ENCODE data around the gene DOCK9.
"Not testable (repeated sequence)": the region's sequence is repeated elsewhere in the genome, so short reads cannot be mapped to it uniquely, and the experiment has no call there.

DOCK9 gene

DNA sequence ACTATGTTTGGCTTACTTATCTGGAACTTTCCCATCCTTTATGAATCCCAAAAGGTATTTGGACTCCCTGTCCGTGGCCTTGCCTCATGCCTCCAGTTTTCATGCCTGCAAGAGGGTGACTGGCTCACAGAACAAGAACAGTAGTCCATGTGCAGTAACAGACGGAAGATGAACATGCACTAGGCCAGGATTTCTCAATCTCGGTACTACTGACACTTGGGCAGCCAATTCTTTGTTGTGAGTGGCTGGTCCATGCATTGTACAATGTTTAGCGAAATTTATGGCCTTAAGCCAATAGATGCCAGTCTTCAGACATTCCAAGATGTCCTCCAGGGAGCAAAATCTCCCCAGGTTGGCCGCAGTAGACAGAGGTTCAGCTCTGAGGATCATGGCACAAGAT lies 61.9 kb downstream of the DOCK9 start:
- no peak for DNase-seq

DNA sequence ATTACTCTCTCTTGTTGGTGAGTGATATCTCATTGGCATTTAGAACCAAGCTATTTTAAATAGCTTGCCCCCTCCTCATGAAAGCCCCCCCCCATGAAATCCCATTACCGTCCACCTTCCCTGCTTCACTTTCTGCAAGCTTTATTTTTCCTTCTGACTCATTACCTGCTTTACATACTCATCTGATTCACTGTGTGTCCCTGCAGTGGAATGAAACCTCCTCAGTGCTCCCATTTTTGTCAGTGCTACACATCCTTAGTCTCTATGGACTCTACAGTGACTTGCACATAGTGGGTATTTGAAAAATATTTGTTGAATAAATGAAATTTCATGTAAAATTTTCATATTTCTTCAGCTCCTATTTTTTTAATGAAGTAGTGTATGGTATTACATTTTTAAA lies 62.3 kb downstream of the DOCK9 start:
- DNase-seq: no peak

DNA sequence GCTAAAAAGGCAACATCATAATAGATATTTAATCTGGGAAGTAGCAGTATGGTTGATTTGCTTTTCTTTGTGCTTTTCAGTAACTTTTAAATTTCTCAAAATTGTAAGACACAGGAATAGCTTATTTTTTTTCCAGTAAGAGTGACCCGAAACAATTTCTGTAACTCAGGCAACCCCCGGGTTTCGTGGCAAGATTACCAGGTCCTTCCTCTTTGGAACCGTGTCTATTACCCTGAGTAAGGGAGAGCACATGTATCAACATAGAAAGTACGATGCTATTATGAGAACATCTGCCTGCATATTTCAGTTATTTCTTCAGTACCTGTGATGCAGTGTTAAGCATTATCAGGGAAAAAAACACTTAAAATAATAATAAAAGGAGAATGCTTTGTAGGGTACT lies 64.1 kb downstream of the DOCK9 start:
- DNase-seq: no peak

DNA sequence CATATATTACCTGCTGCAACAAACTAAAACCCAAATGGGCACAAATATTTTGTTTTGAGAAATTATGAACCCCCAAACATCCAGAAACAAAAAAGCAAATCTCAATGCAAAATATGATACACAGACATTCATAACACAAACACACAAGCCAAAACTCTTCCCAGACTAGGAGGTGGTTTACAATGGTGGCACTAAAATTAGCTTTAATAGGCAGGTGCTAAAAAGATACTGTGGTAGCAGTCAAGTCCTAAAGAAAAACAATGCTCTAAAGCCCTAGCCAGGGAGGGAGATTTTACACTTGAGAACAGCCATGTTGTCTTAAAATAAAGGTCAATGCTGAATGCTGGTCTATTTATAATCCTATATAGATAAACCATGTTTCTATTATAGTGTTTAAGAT lies 65.0 kb downstream of the DOCK9 start:
- DNase-seq: no peak

DNA sequence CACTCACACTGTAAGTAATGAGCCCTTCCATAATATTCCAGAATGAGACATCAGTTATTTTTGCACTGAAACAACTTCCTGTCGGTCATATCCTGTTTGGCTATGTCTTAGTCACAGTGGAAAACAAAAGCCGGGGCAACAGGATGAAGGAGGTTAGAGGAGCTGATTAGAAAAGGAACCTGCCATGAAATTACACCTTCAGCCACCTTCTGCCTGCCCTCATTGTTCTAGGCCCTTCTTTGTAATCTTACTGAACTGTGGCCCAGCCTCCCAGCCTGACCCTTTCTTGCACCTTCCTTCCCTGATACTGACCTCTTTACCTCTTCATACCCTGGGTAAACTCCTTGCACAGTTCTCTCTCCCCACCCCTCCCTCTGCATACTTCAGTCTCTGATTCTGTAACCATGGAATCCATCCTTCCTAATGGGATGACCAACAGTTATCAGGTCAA lies 67.3 kb downstream of the DOCK9 start:
- peak; percentile 21 for DNase-seq

DNA sequence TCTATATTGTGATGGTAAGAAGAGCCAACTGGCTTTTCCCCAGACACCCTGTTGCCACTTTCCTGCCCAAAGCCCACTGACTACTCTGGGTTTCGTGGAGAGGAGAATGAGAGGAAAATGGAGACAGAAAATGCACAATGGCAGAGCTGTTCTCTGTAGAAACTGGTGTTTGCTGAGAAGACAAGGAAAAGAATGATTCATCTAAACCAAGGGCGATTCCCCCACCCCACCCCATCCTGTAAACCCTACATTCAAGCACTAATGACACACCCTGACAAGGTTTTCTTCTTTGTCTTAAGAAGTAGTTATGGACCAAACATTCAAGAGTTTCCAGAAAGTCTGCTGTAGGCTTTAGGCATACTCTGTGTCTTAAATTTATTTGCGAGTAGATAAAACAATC lies 68.8 kb downstream of the DOCK9 start:
- DNase-seq: no peak

DNA sequence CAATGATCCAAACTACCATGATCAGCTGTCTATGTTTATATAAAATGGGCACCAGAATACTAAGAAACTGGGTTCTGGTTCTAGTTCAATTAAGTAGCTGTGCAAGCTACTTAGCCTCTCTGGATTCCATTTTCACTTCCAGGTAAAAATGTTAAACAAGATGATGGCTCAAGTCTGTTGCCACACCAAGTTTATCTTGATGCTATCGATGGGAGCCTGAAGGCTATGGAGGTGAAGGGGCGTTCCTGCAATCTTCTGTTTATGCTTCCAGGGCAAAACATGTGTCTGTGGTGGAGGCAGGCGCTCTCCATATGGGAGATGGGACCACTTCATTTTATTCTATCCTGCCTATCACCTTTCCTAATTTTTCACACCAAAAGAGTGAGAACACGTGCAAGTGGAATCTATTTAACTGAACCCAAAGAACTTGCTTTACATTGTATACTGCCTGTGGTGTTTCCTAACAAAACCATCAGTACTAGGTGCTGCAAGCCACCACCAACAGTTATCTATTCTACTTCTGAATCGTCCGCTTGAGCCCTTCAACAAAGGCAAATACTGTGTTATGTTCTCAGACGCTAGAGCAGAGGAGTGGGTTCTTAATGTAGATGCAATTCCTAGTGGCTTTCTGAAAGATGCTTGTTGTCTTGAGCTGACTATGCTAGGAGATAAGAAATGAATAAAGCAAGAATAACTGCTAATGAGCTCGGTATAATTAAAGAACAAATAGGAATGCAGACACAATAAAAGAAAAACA lies 70.9 kb downstream of the DOCK9 start:
- no peak for DNase-seq

DNA sequence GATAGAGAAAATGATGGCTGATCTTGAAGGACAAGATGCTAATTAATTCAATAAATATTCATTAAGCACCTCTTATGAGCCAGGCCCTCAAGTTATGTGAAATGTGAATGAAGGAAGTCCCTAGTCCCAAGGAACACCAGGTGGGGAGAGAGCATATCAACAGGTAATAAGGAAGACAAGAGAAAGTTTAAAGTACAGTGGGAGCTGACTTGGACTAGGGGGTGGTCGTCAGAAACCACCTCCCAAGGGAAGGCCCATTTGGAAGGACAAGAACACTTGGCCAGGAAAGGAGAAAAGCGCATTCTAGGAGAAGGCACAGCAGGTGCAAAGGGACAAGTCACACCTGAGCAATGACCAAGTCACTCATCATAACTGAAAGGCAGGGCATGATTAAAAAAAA lies 72.7 kb downstream of the DOCK9 start:
- DNase-seq: no peak

DNA sequence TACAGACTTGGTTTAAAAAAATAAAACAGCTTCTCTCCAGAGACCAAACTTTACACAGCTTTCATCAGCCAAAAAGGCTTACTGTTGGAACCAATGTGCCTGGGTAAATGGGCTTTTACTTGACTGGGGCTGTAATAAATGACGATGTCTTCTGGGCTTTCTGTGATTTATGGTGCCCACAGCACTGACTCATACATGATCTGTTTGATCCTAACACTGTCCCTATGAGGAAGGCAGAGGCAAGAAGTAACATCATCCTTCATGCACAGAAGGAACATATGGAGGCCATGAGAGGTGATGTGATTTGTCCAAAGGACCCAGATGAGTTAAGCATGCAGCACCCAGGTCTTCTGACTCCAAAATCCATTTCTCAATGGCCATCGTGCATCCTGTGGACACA lies 77.4 kb downstream of the DOCK9 start:
- no peak for DNase-seq

DNA sequence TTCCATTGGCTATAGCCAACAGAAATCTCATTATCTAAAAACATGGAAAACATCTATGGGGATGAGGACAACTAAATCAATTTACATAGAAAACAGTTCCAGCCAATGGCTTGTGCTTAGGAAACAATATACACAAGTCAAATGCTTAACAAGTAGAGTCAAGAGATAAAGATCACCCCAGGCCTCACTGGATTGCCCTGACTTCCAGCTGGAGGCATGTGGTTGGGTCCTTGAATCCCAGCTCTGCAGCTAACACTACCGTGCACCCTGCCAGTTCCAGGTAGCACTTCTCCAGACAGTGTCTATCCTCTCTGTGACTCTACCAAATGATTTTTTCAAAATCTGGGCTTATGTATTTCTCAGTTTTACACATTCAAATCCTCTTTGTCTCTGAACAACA lies 80.2 kb downstream of the DOCK9 start:
- DNase-seq: no peak

DNA sequence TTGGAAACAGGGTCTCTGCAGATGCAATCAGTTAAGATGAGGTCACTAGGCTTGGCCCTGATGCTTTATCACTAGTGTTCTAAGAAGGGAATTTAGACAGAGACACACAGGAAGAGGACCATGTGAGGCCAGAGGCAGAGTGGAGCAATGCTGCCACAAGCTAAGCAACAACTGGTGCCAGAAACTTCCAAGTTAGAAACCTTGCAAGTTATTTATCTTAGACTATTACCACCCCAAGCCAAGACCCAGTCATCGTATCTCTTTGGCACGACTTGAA lies 81.1 kb downstream of the DOCK9 start:
- DNase-seq: no peak

DNA sequence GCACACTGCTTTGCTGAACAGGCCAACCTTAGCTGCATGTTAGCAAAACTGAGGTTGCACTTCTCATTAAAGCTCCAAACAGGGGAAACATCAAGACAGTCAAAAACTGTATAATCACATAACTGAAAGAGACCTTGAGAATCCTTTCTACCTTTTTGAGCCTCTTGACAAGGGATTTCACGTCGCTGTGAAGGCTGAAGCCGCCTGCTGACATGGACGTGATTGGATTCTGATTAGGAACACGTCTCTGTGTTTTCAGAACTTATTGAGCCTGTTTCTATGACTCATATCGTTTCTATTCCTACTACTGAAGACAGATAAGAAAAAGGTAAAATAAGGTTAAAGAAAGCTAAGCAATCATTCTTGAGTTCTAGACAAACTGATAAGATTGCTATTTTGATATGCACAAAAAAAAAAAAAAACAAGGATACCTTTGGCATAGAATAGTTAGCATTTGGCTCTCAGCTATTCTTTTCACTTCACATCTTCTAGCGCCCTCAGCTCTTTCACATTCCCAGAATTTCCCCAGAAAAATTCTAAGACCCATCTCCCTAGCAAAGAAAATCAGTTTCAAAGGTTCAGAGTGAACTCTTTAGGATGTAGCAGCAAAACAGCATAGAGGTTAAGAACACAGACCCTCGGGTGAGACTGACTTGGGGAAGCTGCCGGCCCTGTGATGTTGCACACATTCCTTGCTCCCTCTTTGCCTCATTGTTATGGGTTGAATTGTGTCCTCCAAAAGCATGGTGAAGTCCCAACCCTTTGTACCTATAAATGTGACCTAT lies 81.6 kb downstream of the DOCK9 start:
- no peak for DNase-seq

DNA sequence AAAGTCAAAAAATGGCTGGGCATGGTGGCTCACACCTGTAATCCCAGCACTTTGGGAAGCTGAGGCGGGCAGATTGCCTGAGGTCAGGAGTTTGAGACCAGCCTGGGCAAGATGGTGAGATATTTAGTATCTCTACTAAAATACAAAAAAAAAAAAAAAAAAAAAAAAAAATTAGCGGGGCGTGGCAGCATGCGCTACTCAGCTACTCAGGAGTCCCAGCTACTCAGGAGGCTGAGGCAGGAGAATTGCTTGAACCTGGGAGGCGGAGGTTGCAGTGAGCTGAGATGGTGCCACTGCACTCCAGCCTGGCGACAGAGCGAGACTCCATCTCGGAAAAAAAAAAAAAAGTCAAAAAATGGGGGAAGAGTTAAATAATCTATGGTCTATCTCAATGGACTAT lies 83.0 kb downstream of the DOCK9 start:
- not testable (repeated sequence) for DNase-seq

DNA sequence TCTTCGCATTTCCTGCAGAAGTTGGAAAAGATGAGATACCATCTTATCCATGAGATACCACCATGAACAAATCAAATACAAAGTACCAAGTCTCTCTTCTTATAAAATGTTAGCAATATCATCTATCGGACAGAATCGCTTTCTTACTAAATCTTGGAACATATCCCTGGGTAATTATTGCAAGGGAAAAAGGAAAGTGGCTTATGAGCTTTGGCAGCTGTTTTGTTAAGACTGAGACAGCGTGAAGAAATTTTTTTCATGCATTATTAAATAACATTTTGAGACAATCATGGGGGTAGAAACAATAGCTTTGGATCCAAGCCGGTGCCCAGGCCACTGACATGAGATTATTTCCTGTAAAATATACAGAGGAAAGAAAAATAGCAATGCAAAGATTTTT lies 84.5 kb downstream of the DOCK9 start:
- DNase-seq: no peak

DNA sequence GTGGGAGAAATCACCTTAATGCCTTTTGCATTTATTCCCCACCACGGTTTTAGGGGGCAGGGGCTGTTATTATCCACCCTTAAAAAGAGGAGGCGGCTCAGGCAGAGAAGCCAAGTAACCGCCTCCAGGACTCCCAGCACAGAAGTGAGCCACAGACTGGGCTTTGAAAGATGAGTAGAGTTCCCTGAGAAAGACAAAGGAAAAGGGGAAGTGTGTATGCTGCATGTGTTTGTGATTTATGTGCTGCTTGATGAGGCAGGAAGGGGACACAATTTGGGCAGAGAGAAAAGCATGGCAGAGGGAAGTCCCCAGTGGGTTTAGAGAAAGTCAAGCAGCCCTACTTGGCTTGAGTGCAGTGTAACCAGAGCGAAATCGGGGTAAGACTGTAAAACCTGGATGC lies 85.0 kb downstream of the DOCK9 start:
- no peak for DNase-seq

DNA sequence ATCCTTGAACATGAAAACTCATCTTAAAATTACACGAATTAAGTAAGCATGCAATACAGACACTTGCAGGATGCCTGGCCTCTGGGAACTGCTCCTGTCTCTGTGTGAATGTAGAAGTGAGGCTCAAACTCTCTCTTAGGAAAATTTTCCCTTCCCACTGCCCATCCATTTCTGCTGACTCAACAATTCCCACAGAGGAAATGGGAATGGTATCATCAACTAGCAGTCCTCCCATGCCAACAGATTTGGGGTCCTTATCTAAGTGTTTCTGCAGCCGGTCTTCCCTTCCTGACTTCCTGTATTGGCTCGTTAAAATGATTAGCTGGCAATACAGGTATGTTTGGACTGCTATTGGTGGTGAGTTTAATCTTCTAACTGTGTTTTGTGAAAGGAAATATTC lies 85.8 kb downstream of the DOCK9 start:
- DNase-seq: no peak

DNA sequence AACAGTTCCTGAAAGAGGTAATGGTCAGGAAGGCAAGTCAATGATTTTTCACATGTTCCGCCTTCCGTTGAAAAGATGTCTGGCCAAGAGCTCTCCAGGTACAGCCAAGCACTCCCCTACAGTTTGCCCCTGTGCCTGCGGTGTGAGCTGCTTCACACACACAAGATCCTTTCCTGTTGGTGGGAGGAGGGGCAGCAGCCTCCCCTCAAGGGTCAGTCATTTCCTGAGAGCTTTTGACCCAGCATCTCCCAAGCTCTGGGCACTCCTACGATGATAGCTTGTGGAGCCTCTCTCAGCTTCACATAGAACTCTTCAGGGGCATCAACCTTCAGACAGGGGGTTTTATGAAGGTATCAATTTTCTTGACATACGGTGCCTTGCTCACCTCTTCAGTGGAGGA lies 86.9 kb downstream of the DOCK9 start:
- DNase-seq: no peak

DNA sequence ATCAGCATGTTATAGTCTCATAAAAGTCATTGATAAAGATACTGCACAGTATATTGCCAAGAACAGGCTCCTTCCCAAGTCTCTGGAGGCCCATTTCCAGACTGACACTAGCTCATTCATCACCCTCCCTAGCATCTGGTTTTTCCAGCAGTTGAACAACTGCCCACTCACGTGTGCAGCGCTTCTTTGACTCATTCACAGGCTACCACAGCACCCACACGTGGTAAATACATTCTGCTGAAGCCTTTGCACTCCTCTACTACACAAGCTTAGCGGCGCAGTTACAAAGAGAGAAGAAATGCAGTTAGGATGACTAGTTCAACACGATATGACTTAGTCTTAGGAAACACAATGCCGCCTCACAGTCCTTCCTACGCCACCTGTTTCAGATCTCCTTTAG lies 87.7 kb downstream of the DOCK9 start:
- no peak for DNase-seq

DNA sequence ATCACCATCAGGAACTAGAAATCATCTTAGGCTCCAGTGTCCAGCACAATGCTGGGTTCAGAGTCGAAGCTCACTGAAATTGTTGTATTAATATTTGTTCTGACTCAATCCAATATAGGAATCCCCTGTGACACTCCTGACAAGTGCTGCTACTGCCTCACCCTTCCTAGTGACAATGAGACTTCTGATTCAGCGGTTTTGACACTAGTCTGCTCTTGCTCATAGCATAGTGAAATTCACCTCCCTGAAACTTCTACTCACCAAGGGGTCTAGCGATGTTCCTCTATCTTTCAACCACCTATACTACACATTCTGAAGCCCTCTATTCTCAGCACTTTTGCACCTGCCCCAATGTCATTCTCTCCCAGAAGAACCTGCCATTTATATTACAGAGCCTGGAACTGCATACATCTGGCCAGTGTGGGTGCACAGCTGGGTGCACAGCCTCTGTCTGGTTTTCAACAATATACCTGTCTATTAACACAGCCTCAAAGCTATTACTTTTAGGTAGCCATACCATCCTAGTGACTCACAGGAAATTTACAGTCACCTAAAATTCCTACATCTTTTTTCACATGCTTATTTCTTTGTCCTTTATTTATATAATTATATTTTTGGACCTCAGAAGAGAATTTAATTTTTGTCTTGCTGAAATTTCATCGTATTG lies 88.3 kb downstream of the DOCK9 start:
- no peak for DNase-seq

DNA sequence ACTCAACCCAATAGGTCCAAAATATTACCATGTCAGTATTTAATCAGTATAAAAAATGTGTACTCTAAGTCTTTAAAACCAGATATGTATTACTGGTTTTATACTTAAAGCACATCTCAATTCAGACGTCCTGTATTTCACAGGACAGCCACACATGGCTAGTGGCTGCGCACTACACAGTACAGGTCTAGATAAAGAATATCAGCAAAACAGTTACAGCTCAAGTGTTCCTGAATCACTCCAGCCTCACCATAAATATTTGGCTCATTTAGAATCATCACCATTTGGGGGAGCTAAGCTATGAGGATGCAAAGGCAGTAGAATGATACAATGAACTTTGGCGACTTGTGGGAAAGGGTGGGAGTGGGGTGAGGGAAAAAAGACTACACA lies 89.0 kb downstream of the DOCK9 start:
- no peak for DNase-seq

DNA sequence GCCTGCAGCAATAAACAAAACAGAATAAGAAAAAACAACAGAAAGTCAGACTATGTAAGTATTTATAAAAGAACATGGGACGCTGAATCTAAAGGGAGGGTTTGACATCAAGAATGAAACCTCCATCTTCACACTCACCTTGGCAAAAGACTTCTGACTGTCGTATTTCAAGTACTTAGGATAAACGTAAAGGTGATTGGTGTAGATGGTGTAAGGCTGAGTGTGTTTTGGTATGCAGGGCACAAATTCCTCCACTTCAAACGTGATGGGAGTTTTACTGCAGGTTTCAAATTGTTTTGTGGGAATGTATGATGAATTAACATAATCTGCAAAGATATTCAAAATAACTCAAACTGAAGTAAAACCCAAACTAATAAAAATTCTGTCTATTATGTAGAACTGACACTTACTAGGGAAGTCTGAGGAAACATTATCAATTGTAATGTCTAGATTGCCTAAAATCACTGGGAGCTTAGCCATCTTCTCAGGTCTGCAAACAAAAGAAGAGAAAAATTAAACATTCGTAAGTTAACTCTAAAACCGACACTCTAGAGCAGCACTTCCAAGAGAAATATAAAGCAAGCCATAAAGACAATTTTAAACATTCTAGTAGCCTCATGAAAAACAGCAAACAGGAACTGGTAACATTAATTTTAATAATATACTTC lies 89.5 kb downstream of the DOCK9 start:
- no peak for DNase-seq

DNA sequence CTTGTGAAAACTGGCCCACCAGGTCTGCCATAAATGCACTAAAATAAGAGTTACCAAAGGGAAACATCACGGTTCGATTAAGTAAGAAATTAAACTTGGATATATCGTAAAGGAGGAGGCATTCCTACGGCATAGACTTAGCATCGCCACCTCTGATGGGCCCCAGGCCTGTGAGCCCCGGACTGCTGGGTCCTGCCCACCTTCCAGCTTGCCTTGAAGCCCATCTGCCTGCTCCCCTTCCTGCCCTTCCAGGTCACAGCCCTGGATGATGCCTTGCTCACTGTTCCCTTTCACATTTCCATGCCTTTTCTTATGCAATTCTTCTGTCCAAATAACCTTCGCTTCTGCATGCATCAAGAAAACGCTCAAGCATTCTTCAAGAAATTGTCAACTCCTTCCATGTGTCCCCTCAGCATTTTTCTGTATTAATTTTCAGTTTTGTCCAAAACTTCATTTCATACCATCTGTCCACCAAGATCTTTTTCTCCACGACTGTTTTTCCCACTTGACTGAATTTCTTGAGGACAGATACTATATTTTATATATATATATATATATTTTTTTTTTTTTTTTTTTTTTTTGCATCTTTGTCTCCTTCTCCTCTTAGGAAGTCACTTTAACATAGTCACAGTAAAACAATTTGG lies 91.2 kb downstream of the DOCK9 start:
- no peak for DNase-seq

DNA sequence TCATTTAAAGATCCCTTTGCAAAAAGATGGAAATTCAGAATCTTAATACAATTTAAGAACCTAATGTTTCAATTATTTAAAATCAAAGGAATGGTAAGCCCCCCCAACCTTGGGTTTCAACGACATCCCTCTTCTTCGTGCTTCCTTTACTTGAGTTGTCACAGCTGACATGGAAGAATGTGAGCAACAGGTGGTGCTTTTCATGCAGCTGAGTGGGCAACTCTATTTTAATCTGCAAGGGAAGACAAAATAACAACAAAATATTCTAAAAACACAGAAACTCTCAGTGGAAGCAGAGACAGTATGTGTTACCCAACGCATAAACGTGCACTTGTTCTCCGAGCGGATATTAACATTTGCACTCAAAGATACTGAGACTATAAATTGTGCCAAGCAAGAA lies 92.3 kb downstream of the DOCK9 start:
- DNase-seq: no peak

All from CD4-positive, alpha-beta T cell treated with Interleukin-15 for 1 hour (primary cell).